ENCODE data around the gene ANGPTL4.
A peak's percentile ranks its signal among the peaks of the same experiment; 100 is the strongest.
"Not testable (repeated sequence)": the region's sequence is repeated elsewhere in the genome, so short reads cannot be mapped to it uniquely, and the experiment has no call there.

The ANGPTL4 gene

DNA sequence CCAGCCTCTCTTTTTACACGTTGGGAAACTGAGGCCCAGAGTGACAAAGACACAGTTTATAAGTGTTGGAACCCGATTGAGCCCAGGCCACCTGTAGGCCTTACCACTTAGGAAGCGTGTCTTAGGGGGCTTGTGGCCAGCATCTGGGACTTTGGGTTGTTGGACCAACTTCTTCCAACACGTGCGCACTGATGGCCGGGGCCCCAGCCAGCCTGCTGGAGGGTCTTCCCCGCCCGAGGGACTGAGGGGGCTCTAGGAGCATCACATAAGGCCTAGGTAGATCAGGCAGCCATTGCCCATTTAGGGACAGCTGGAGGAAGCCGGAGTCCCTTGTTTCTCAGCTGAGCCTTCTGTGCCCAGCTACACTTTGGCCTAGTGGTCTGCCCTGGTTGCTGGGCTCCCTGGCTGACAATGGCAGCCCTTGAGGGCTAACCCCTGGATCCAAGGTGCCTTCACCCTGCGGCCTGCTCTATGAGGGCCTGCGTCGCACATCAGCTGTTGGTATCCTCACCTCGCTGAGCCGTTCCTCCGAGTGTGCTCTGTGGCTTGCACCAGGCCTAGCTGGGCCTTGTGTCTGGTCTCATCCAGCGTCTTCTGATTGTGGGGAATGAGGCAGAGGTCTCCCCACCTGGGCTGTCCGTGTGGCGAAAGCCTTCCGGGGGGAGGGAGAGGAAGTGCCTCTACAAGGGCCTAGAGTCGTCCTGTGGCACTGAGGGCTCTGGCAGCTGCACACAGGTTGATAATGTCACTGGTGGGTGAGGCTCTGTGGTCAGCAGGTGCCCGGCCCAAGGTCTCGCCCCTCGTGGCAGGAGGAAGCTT, 27.5 kb downstream of the ANGPTL4 start:
- FAIRE-seq: no peak

DNA sequence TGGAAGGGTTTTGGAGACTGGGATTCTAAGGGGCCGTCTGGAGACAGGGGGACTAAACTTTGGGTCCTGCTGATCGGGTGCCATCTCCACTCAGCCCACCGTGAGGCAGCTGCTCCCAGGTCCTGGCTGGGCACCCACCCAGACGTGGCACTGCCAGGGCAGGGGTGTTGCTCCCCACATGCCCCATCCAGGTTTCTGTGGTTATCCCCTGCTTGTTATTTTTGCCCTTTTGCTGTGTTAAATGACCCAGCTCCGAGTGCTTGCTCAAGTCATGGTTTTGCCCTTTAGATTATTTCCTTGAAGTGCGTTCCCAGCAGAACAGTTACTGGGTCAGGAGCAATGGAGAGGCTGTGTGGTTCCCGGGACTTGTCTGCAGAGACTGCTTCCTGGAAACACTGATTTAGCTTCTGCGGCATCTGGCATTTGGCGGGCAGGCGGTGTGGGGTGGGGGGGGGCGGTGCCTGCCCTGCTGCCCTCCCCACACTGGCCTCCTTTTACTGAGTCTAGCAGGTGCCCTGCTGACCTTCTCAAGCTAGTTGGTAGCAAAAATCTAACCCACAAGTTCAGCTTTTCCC, 28.1 kb downstream of the ANGPTL4 start:
- peak; percentile 65 for FAIRE-seq

GRCh38 chr19:8393192-8393870, 29.4 kb downstream of the ANGPTL4 start:
- FAIRE-seq: no peak

- no peak for FAIRE-seq
Measured at GRCh38 chr19:8393871-8394250, 29.9 kb downstream of the ANGPTL4 start.

DNA sequence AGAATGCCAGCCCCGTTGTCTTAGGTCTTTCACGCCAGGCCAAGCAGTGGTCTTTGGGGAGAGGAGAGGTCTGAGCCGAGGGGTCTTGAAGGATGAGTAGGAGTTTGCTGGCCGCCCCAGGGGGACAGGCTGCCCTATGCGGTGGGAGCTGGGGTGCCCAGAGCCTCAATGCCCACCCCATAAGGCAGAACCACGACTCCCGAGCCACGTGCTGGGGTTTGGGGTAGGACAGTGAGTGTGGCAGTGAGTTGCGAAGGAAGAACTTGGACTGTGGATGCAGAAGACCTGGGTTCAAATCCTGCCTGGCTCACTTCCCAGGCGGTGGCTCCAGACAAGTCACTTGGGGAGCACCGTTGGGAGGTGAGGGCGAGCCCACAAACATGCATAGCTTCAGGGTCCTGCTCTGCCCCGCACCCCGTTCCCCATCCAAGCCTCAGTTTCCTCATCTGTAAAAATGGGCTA, 31.7 kb downstream of the ANGPTL4 start:
- no peak for FAIRE-seq

DNA sequence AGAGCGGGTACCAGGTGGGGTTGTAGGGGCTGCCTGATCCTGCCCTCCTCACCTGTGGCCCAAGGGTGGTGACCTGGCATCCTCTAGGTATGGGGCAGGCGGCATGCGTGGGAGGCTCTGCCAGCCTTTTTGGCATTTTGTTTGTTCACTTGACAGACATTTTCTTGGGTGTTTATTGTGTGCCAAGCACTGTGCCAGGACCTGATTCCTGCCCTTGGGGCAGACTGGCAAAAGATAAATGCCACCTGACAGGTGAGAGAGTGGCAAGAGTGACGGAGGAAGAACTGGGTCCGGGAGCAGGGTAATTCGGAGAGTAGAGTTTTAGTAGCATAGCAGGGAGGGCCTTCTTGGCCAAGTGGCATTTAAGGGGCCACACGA, 32.2 kb downstream of the ANGPTL4 start:
- no peak for FAIRE-seq

GRCh38 chr19:8396563-8397203, 32.7 kb downstream of the ANGPTL4 start:
- FAIRE-seq: no peak

GRCh38 chr19:8397271-8397670, 33.3 kb downstream of the ANGPTL4 start:
- no peak for FAIRE-seq

GRCh38 chr19:8397746-8398310, 33.9 kb downstream of the ANGPTL4 start:
- FAIRE-seq: no peak

DNA sequence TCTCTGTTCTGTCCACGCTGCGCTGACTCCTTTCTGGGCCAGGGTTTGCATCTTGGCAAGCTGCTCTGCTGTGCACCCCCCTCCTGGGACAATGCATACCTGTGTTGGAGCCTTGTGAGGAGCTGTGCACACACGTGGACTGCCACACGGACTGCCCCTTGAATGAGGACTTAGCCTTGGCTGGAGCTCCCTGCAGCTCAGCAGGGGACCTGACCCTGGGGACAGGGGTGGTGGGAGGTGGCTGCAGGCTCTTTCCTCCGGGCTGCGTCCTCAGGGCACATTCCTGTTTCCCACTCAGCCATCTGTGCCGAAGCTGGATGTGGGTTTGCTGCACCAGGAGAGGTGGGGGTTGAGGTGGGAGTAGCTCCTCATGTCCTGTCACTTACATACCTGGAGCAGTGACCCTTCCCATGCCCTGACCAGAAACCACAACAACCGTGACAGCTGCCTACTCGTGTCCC, 34.4 kb downstream of the ANGPTL4 start:
- FAIRE-seq: no peak

GRCh38 chr19:8399681-8400188, 35.8 kb downstream of the ANGPTL4 start:
- no peak for FAIRE-seq

DNA sequence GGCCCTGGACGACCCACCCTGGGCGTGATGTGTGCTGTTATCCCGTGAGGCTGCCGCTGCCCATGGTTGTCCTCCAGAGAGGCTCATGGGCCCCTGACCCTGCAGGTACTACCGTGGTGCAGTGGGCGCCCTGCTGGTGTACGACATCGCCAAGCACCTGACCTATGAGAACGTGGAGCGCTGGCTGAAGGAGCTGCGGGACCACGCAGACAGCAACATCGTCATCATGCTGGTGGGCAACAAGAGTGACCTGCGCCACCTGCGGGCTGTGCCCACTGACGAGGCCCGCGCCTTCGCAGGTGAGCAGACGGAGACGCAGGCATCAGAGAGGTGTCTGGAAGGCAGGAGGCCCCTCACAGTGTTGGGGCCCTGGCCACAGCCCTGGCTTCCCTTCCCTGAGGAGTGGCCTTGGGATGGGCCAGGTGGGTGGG, 38.0 kb downstream of the ANGPTL4 start:
- no peak for FAIRE-seq

- FAIRE-seq: no peak
Measured at GRCh38 chr19:8403098-8403819, 39.3 kb downstream of the ANGPTL4 start.

DNA sequence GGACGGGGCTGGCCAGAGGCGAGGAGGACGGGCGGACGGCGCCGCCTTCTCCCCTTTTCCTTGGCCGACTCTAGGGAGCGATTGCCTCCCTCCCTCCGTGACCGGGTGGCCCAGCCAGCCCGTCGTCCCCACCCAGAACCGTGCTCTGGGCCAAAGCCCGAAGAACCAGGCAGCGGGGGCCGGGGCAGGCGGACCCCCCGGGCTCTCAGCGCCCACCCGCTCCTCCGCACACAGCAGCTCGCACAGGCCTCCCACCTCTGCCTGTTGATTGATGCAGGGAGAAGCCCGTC, 39.8 kb downstream of the ANGPTL4 start:
- FAIRE-seq: no peak

- no peak for FAIRE-seq
Measured at GRCh38 chr19:8404391-8405151, 40.6 kb downstream of the ANGPTL4 start.

DNA sequence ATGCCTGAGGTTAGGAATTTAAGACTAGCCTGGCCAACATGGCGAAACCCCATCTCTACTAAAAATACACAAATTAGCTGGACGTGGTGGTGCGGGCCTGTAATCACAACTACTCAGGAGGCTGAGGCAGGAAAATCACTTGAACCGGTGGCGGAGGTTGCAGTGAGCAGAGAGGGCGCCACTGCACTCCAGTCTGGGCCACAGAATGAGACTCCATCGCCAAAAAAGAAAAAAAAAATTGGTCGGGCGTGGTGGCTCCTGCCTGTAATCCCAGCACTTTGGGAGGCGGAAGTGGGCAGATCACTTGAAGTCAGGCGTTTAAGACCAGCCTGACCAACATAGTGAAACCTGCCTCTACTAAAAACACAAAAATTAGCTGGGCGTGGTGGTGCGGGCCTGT, 46.8 kb downstream of the ANGPTL4 start:
- FAIRE-seq: not testable (repeated sequence)

- no peak for FAIRE-seq
Measured at GRCh38 chr19:8412783-8413628, 49.1 kb downstream of the ANGPTL4 start, which contains the start of gene MARCHF2. MARCHF2 (plus strand) TSS chr19:8413305; CDS start chr19:8421841, 8,536 bp downstream.

DNA sequence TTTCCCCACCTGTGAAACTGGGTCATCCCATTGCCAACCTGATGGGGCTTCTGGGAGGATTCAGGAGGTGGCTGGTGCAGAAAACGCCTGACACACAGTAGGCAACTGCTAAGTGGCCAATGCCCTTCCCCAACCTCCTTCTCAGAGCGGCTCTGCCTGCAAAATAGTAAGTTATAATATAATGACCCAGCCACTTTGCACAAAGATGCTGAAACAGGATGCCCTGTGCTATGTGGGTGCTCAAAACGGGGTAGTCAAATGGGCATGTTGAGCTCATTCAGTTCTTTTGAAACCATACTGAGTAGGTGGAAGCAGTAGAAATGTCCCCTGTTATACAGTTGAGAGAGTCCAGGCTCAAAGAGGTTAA, 49.7 kb downstream of the ANGPTL4 start:
- FAIRE-seq: no peak

DNA sequence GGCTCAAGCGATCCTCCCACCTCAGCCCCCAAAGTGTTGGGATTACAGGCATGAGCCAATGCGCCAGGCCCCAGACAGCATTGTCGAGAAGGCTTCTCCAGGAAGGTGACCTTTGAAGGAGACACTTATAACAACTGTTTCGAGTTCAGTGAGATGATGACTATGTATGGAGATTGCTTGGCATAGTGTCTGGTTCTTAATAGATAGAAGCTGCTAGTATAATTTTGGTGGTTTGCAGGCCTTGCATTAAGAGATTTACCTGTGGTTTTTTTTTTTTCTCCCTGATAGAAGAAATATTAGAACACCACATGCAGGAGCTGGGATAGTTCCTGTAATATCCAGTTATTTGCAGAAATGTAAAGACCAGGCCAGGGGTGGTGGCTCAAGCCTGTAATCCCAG, 52.8 kb downstream of the ANGPTL4 start:
- no peak for FAIRE-seq
